BLaER1 treated with 17β-estradiol and CSF1 and Interleukin-3, amounts not matched to agents 10 nM and 100 nM (cell line): ENCODE data around the gene LANCL2.
A peak's percentile ranks its signal among the peaks of the same experiment; 100 is the strongest.

Experiments used
- H3K27ac ChIP-seq, 11 experiments: shearing (Covaris generic); formaldehyde crosslinking; 2 replicates each; pipeline ENCODE4 v1.8.1; 2022
- H3K27me3 ChIP-seq, 11 experiments: shearing (Covaris generic); formaldehyde crosslinking; 2 replicates each; pipeline ENCODE4 v1.8.1; 2022
- H3K36me3 ChIP-seq, 11 experiments: shearing (Covaris generic); formaldehyde crosslinking; 2 replicates each; pipeline ENCODE4 v1.8.1; 2022
- H3K4me1 ChIP-seq, 10 experiments: shearing (Covaris generic); formaldehyde crosslinking; 2 replicates each; pipeline ENCODE4 v1.8.1; 2022
- H3K4me2 ChIP-seq, 11 experiments: shearing (Covaris generic); formaldehyde crosslinking; 2 replicates each; pipeline ENCODE4 v1.8.1; 2022
- H3K4me3 ChIP-seq, 10 experiments: shearing (Covaris generic); formaldehyde crosslinking; 2 replicates each; pipeline ENCODE4 v1.8.1; 2022
- H3K9ac ChIP-seq, 11 experiments: shearing (Covaris generic); formaldehyde crosslinking; 2 replicates each; pipeline ENCODE4 v1.8.1; 2022
- H3K9me3 ChIP-seq, 11 experiments: shearing (Covaris generic); formaldehyde crosslinking; replicated peaks in 1 of 11; 2 replicates each; pipeline ENCODE4 v1.8.1; 2022
- H4K20me1 ChIP-seq, 11 experiments: shearing (Covaris generic); formaldehyde crosslinking; 2 replicates each; pipeline ENCODE4 v1.8.1; 2022
- Cebpa-rat ChIP-seq, 11 experiments: shearing (Covaris generic); IDR thresholded peaks; 2 replicates each; pipeline ENCODE4 v1.8.1; 2022

LANCL2 gene

GRCh38 chr7:55360486-55360885 is 4.7 kb upstream of the LANCL2 start:
- no peaks in the 10 kb centered on the region for H3K9me3 ChIP-seq
- H3K27me3 ChIP-seq: no peaks in the 10 kb centered on the region
- no peak overlapping the region for H3K27ac ChIP-seq
- H3K36me3 ChIP-seq: no peaks in the 10 kb centered on the region
- H3K4me2 ChIP-seq: no peak overlapping the region
- no peak for TF ChIP-seq Cebpa-rat (IDR thresholded peaks at IDR 0.05)
- H4K20me1 ChIP-seq: no peaks in the 10 kb centered on the region
- H3K4me3 ChIP-seq: no peak overlapping the region
- H3K9ac ChIP-seq: no peak overlapping the region
- peaks cover 7 to 17% (median 13%) of the 10 kb centered on the region in 10 experiments for H3K4me1 ChIP-seq

GRCh38 chr7:55361560-55361959 is 3.6 kb upstream of the LANCL2 start:
- Histone ChIP-seq H3K4me2 (no peak overlapping the region), H3K4me1 (peaks cover 7 to 17% (median 13%) of the 10 kb centered on the region in 10 experiments), H3K9me3 (no peaks in the 10 kb centered on the region), H4K20me1 (no peaks in the 10 kb centered on the region), H3K4me3 (no peak overlapping the region), H3K9ac (no peak overlapping the region), H3K27me3 (no peaks in the 10 kb centered on the region), H3K36me3 (no peaks in the 10 kb centered on the region), H3K27ac (no peak overlapping the region)
- no peak for TF ChIP-seq Cebpa-rat (IDR thresholded peaks at IDR 0.05)

GRCh38 chr7:55362927-55363326 is 2.2 kb upstream of the LANCL2 start:
- Histone ChIP-seq H3K9ac (no peak overlapping the region), H3K4me2 (no peak overlapping the region), H4K20me1 (no peaks in the 10 kb centered on the region; a peak in 2 of 22 replicates), H3K4me3 (no peak overlapping the region), H3K27ac (no peak overlapping the region), H3K9me3 (no peaks in the 10 kb centered on the region), H3K4me1 (peaks cover 18 to 29% (median 25%) of the 10 kb centered on the region in 10 experiments), H3K36me3 (peaks cover 0 to 5% (median 0%) of the 10 kb centered on the region in 11 experiments; a peak in 1 of 22 replicates), H3K27me3 (no peaks in the 10 kb centered on the region)
- TF ChIP-seq Cebpa-rat (IDR thresholded peaks at IDR 0.05): no peak

GRCh38 chr7:55363386-55364170 is 1.6 kb upstream of the LANCL2 start:
- Histone ChIP-seq H3K9me3 (no peaks in the 10 kb centered on the region), H3K4me1 (peaks cover 18 to 32% (median 26%) of the 10 kb centered on the region in 10 experiments), H3K4me2 (peak overlapping the region in 6 of 11 experiments; percentile 73 to 94 (median 76); a peak in 9 of 22 replicates), H3K27me3 (no peaks in the 10 kb centered on the region), H3K27ac (no peak overlapping the region), H3K36me3 (peaks cover 0 to 5% (median 0%) of the 10 kb centered on the region in 11 experiments; a peak in 1 of 22 replicates), H3K9ac (0 out of 22 replicates have a peak overlapping the region, but pooled peaks of 1 of the 11 experiments have one; percentile 100), H4K20me1 (no peaks in the 10 kb centered on the region; a peak in 2 of 22 replicates), H3K4me3 (no peak overlapping the region)
- no peak for TF ChIP-seq Cebpa-rat (IDR thresholded peaks at IDR 0.05)

- peak overlapping the region; percentile 82 to 100 (median 92) for H3K4me3 ChIP-seq
Measured at GRCh38 chr7:55365675-55366460, 731 bp downstream of the LANCL2 start.

GRCh38 chr7:55366461-55367070 is 1.4 kb downstream of the LANCL2 start:
- no peak for TF ChIP-seq Cebpa-rat (IDR thresholded peaks at IDR 0.05)
- peak overlapping the region; percentile 92 to 100 (median 99) for H3K9ac ChIP-seq

More at GRCh38 chr7:55365675-55366460, 731 bp downstream of the LANCL2 start:
- no peaks in the 10 kb centered on the region for H3K27me3 ChIP-seq
- H3K27ac ChIP-seq: peak overlapping the region; percentile 95 to 100 (median 99)
- H3K9ac ChIP-seq: peak overlapping the region; percentile 92 to 100 (median 99)
- H3K36me3 ChIP-seq: peaks cover 0 to 6% (median 0%) of the 10 kb centered on the region in 11 experiments; a peak in 1 of 22 replicates
- H4K20me1 ChIP-seq: peaks cover 0 to 9% (median 0%) of the 10 kb centered on the region in 11 experiments; a peak in 4 of 22 replicates
- H3K4me2 ChIP-seq: peak overlapping the region; percentile 82 to 98 (median 94)
- H3K9me3 ChIP-seq: no peaks in the 10 kb centered on the region
- H3K4me1 ChIP-seq: peaks cover 18 to 32% (median 26%) of the 10 kb centered on the region in 10 experiments
- no peak for TF ChIP-seq Cebpa-rat (IDR thresholded peaks at IDR 0.05)

GRCh38 chr7:55367283-55367840 is 2.2 kb downstream of the LANCL2 start:
- Histone ChIP-seq H4K20me1 (peaks cover 0 to 14% (median 0%) of the 10 kb centered on the region in 11 experiments; a peak in 5 of 22 replicates), H3K4me2 (peak overlapping the region; percentile 82 to 98 (median 94)), H3K4me1 (peaks cover 18 to 32% (median 26%) of the 10 kb centered on the region in 10 experiments), H3K9ac (peak overlapping the region; percentile 92 to 100 (median 99)), H3K4me3 (peak overlapping the region; percentile 82 to 100 (median 92)), H3K36me3 (peaks cover 0 to 6% (median 0%) of the 10 kb centered on the region in 11 experiments; a peak in 1 of 22 replicates), H3K27me3 (no peaks in the 10 kb centered on the region), H3K9me3 (no peaks in the 10 kb centered on the region), H3K27ac (peak overlapping the region; percentile 95 to 100 (median 99))
- TF ChIP-seq Cebpa-rat (IDR thresholded peaks at IDR 0.05): no peak

More at GRCh38 chr7:55366461-55367070, 1.4 kb downstream of the LANCL2 start:
- peak overlapping the region; percentile 95 to 100 (median 99) for H3K27ac ChIP-seq
- peak overlapping the region; percentile 82 to 100 (median 92) for H3K4me3 ChIP-seq
- H3K4me1 ChIP-seq: peaks cover 18 to 32% (median 26%) of the 10 kb centered on the region in 10 experiments
- peaks cover 0 to 6% (median 0%) of the 10 kb centered on the region in 11 experiments; a peak in 1 of 22 replicates for H3K36me3 ChIP-seq
- H4K20me1 ChIP-seq: peaks cover 0 to 13% (median 0%) of the 10 kb centered on the region in 11 experiments; a peak in 5 of 22 replicates
- H3K9me3 ChIP-seq: no peaks in the 10 kb centered on the region
- H3K4me2 ChIP-seq: peak overlapping the region; percentile 82 to 98 (median 94)
- H3K27me3 ChIP-seq: no peaks in the 10 kb centered on the region
